ENCODE measurements around the gene UGT2B7. TPM values are rescaled to one million over a fixed set of nuclear protein-coding genes. Genes with fewer than 3 reads are reported as not detected.
"Not testable (repeated sequence)": the region's sequence is repeated elsewhere in the genome, so short reads cannot be mapped to it uniquely, and the experiment has no call there.

Gene UGT2B7
- not detected for total RNA-seq
- not detected for polyA plus RNA-seq
- long read RNA-seq, donor 1 = 0 reads
- long read RNA-seq, donor 2 = 0 reads
- long read RNA-seq, donor 3 = 0 reads

- intact Hi-C loops (cut with DNase I) = no loop called here
These were observed at the start of gene UGT2B7 for GRCh38 chr4:69096111-69096656. TSS of gene UGT2B7 (plus strand) at chr4:69096474. CDS start at chr4:69096521, 47 bp downstream.

GRCh38 chr4:69049860-69050259 is 46.4 kb upstream of the UGT2B7 start:
- Histone ChIP-seq H3K27ac (no peak overlapping the region), H3K4me1 (no peaks in the 10 kb centered on the region), H3K9me3 (peaks cover 0 to 8% (median 0%) of the 10 kb centered on the region in 12 donors), H3K36me3 (no peaks in the 10 kb centered on the region), H3K4me3 (no peak overlapping the region), H3K27me3 (no peaks in the 10 kb centered on the region)
- DNase-seq (no peak), ATAC-seq (no peak)
- intact Hi-C loops (cut with DNase I) = loop anchor here in 1 of 10 donors (10.0 kb wide), 1 partner anchor 585 kb away; the partner anchor contains the start of gene UGT2A2
- no peak for TF ChIP-seq CTCF (IDR thresholded peaks at IDR 0.05)
- TF ChIP-seq POLR2A (IDR thresholded peaks at IDR 0.05) = no peak

More at GRCh38 chr4:69096111-69096656, at the start of gene UGT2B7:
- no peak for TF ChIP-seq POLR2A (IDR thresholded peaks at IDR 0.05)
- no peak for TF ChIP-seq CTCF (IDR thresholded peaks at IDR 0.05)
- no peak for DNase-seq
- no peak for ATAC-seq
- H3K27me3 ChIP-seq = no peaks in the 10 kb centered on the region
- no peak within 1 kb of the TSS for H3K4me3 ChIP-seq
- peaks cover 0 to 2% (median 0%) of the 10 kb centered on the region in 12 donors for H3K9me3 ChIP-seq
- no peak within 1 kb of the TSS for H3K27ac ChIP-seq
- no peaks in the 10 kb centered on the region for H3K36me3 ChIP-seq
- no peaks in the 10 kb centered on the region for H3K4me1 ChIP-seq

GRCh38 chr4:69050853-69051575 is 45.3 kb upstream of the UGT2B7 start:
- not testable (repeated sequence) for ATAC-seq

GRCh38 chr4:69051576-69051943 is 44.7 kb upstream of the UGT2B7 start:
- H3K9me3 ChIP-seq = no peaks in the 10 kb centered on the region
- TF ChIP-seq CTCF (IDR thresholded peaks at IDR 0.05) (no peak), POLR2A (IDR thresholded peaks at IDR 0.05) (no peak)
- 79 to 87% (median 83%) methylated on average over 4 of the region's 4 CpGs for WGBS, 4 donors
- intact Hi-C loops (cut with DNase I) = no loop called here
- H3K36me3 ChIP-seq = no peaks in the 10 kb centered on the region
- no peak for DNase-seq
- no peak overlapping the region for H3K27ac ChIP-seq
- H3K4me3 ChIP-seq = no peak overlapping the region
- ATAC-seq = no peak
- H3K4me1 ChIP-seq = no peaks in the 10 kb centered on the region
- no peaks in the 10 kb centered on the region for H3K27me3 ChIP-seq

More at GRCh38 chr4:69050853-69051575, 45.3 kb upstream of the UGT2B7 start:
- WGBS, 4 donors = 53 to 63% (median 58%) methylated on average over 10 to 12 of the region's 12 CpGs
- H3K36me3 ChIP-seq; intact Hi-C loops (cut with DNase I); H3K4me3 ChIP-seq; H3K27ac ChIP-seq; H3K4me1 ChIP-seq; H3K27me3 ChIP-seq; H3K9me3 ChIP-seq; DNase-seq: not testable (repeated sequence)

- WGBS, 4 donors = 62 to 81% (median 73%) methylated on average over 6 to 7 of the region's 7 CpGs
- H3K27ac ChIP-seq; H3K4me1 ChIP-seq; ATAC-seq; intact Hi-C loops (cut with DNase I); H3K36me3 ChIP-seq; H3K27me3 ChIP-seq; H3K9me3 ChIP-seq; H3K4me3 ChIP-seq; DNase-seq: not testable (repeated sequence)
These were observed 42.9 kb upstream of the UGT2B7 start for GRCh38 chr4:69053309-69053885.

GRCh38 chr4:69054033-69054432 is 42.2 kb upstream of the UGT2B7 start:
- H3K27ac ChIP-seq; H3K4me3 ChIP-seq; H3K36me3 ChIP-seq; H3K4me1 ChIP-seq; DNase-seq; ATAC-seq; H3K27me3 ChIP-seq; intact Hi-C loops (cut with DNase I); H3K9me3 ChIP-seq: not testable (repeated sequence)
- 50 to 92% (median 87%) methylated on average over 1 of the region's 1 CpG for WGBS, 4 donors
